ENCODE results near the gene SENP1.
A peak's percentile ranks its signal among the peaks of the same experiment; 100 is the strongest.

Gene SENP1

GRCh38 chr12:48070033-48070432 is 35.8 kb downstream of the SENP1 start:
- Histone ChIP-seq H3K4me3 (ENCODE audit: control insufficient read depth in 1 of 7, extremely low read depth in 1 of 7, insufficient read depth in 4 of 7, low read depth in 2 of 7, low read length in 6 of 7) (no peak overlapping the region), H3K4me1 (ENCODE audit: control extremely low read depth in 1 of 4, control insufficient read depth in 4 of 4, insufficient read depth in 4 of 4, low read length in 3 of 4) (peaks cover 0 to 3% (median 0%) of the 10 kb centered on the region in 4 experiments), H3K27ac (ENCODE audit: insufficient read depth in 1 of 2, low read depth in 1 of 2, low read length in 2 of 2, poor library complexity in 1 of 2, severe bottlenecking in 2 of 2) (no peak overlapping the region), H3K36me3 (ENCODE audit: control insufficient read depth in 4 of 4, insufficient read depth in 4 of 4, low read length in 3 of 4) (peaks cover 18 to 75% (median 42%) of the 10 kb centered on the region in 4 experiments), H3K27me3 (replicated peaks in 2 of 5; ENCODE audit: control insufficient read depth in 4 of 5, insufficient read depth in 5 of 5, low read length in 4 of 5) (no peaks in the 10 kb centered on the region), H3K9me3 (ENCODE audit: control extremely low read depth in 1 of 5, control insufficient read depth in 4 of 5, insufficient read depth in 2 of 5, low read depth in 1 of 5, low read length in 4 of 5) (no peaks in the 10 kb centered on the region)
- no CpG with 5 or more reads among the region's 1 CpG for WGBS (ENCODE audit: insufficient coverage)
- CTCF ChIA-PET, result interaction anchor here (1.1 to 1.5 kb wide), 3 partner anchors 8 to 116 kb away, joined by 3 to 4 read pairs (median 3); no protein-coding TSS in a partner anchor
- POLR2A ChIA-PET, result no interaction called here
- DNase-seq, result no peak

GRCh38 chr12:48069241-48069640 is 36.6 kb downstream of the SENP1 start:
- no peak overlapping the region for H3K4me3 ChIP-seq (ENCODE audit: control insufficient read depth in 1 of 7, extremely low read depth in 1 of 7, insufficient read depth in 4 of 7, low read depth in 2 of 7, low read length in 6 of 7)
- H3K27ac ChIP-seq (ENCODE audit: insufficient read depth in 1 of 2, low read depth in 1 of 2, low read length in 2 of 2, poor library complexity in 1 of 2, severe bottlenecking in 2 of 2), result no peak overlapping the region

DNA sequence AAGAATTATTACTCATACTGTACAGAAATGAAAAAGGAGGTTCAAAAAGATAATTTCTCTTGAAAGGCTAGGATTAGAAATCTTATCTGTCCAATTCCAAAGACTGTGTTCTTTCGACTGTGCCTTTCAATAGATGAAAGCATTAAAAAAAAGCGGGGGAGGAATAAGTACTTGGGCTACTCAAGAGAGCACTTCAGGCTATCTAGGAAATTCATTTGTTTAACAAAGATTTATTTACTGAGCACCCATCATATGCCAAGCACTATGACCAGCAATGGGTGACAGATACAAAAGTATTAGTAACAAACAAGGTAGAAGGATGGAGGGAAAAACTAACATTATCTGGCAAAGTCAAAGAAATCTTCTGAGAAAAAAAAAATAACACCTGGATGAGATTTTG is 37.4 kb downstream of the SENP1 start:
- DNase-seq, result no peak
- Histone ChIP-seq H3K27ac (ENCODE audit: insufficient read depth in 1 of 2, low read depth in 1 of 2, low read length in 2 of 2, poor library complexity in 1 of 2, severe bottlenecking in 2 of 2) (no peak overlapping the region), H3K4me1 (ENCODE audit: control extremely low read depth in 1 of 4, control insufficient read depth in 4 of 4, insufficient read depth in 4 of 4, low read length in 3 of 4) (peaks cover 0 to 3% (median 0%) of the 10 kb centered on the region in 4 experiments), H3K36me3 (ENCODE audit: control insufficient read depth in 4 of 4, insufficient read depth in 4 of 4, low read length in 3 of 4) (peaks cover 15 to 76% (median 46%) of the 10 kb centered on the region in 4 experiments), H3K27me3 (replicated peaks in 2 of 5; ENCODE audit: control insufficient read depth in 4 of 5, insufficient read depth in 5 of 5, low read length in 4 of 5) (no peaks in the 10 kb centered on the region), H3K4me3 (ENCODE audit: control insufficient read depth in 1 of 7, extremely low read depth in 1 of 7, insufficient read depth in 4 of 7, low read depth in 2 of 7, low read length in 6 of 7) (no peak overlapping the region), H3K9me3 (ENCODE audit: control extremely low read depth in 1 of 5, control insufficient read depth in 4 of 5, insufficient read depth in 2 of 5, low read depth in 1 of 5, low read length in 4 of 5) (no peaks in the 10 kb centered on the region)
- no CpG with 5 or more reads among the region's 2 CpGs for WGBS (ENCODE audit: insufficient coverage)
- ChIA-PET POLR2A (no interaction called here), CTCF (interaction anchor here (1.0 kb wide), 1 partner anchor 13 kb away, joined by 3 read pairs; no protein-coding TSS in a partner anchor)

More at GRCh38 chr12:48069241-48069640, 36.6 kb downstream of the SENP1 start:
- no peak for DNase-seq
- Histone ChIP-seq H3K27me3 (replicated peaks in 2 of 5; ENCODE audit: control insufficient read depth in 4 of 5, insufficient read depth in 5 of 5, low read length in 4 of 5) (no peaks in the 10 kb centered on the region), H3K36me3 (ENCODE audit: control insufficient read depth in 4 of 4, insufficient read depth in 4 of 4, low read length in 3 of 4) (peaks cover 14 to 75% (median 44%) of the 10 kb centered on the region in 4 experiments), H3K4me1 (ENCODE audit: control extremely low read depth in 1 of 4, control insufficient read depth in 4 of 4, insufficient read depth in 4 of 4, low read length in 3 of 4) (peaks cover 0 to 3% (median 0%) of the 10 kb centered on the region in 4 experiments), H3K9me3 (ENCODE audit: control extremely low read depth in 1 of 5, control insufficient read depth in 4 of 5, insufficient read depth in 2 of 5, low read depth in 1 of 5, low read length in 4 of 5) (no peaks in the 10 kb centered on the region)
- CTCF ChIA-PET, result interaction anchor here (1.0 to 1.1 kb wide), 3 partner anchors 9 to 117 kb away, joined by 3 to 4 read pairs (median 3); no protein-coding TSS in a partner anchor
- POLR2A ChIA-PET, result no interaction called here
- WGBS (ENCODE audit: insufficient coverage), result no CpG with 5 or more reads among the region's 1 CpG

GRCh38 chr12:48067250-48067938 is 38.5 kb downstream of the SENP1 start:
- H3K4me1 ChIP-seq (ENCODE audit: control extremely low read depth in 1 of 4, control insufficient read depth in 4 of 4, insufficient read depth in 4 of 4, low read length in 3 of 4), result peaks cover 0 to 3% (median 0%) of the 10 kb centered on the region in 4 experiments
- no peaks in the 10 kb centered on the region for H3K9me3 ChIP-seq (ENCODE audit: control extremely low read depth in 1 of 5, control insufficient read depth in 4 of 5, insufficient read depth in 2 of 5, low read depth in 1 of 5, low read length in 4 of 5)
- H3K4me3 ChIP-seq (ENCODE audit: control insufficient read depth in 1 of 7, extremely low read depth in 1 of 7, insufficient read depth in 4 of 7, low read depth in 2 of 7, low read length in 6 of 7), result no peak overlapping the region
- peak; percentile 25 to 65 (median 52) for DNase-seq
- ChIA-PET POLR2A (interaction anchor here (1.0 kb wide), 1 partner anchor 30 kb away, joined by 3 read pairs; no protein-coding TSS in a partner anchor), CTCF (no interaction called here)
- WGBS (ENCODE audit: insufficient coverage), result 98% methylated on average over 4 of the region's 4 CpGs
- no peaks in the 10 kb centered on the region for H3K27me3 ChIP-seq (replicated peaks in 2 of 5; ENCODE audit: control insufficient read depth in 4 of 5, insufficient read depth in 5 of 5, low read length in 4 of 5)
- H3K27ac ChIP-seq (ENCODE audit: insufficient read depth in 1 of 2, low read depth in 1 of 2, low read length in 2 of 2, poor library complexity in 1 of 2, severe bottlenecking in 2 of 2), result no peak overlapping the region
- peaks cover 16 to 76% (median 44%) of the 10 kb centered on the region in 4 experiments for H3K36me3 ChIP-seq (ENCODE audit: control insufficient read depth in 4 of 4, insufficient read depth in 4 of 4, low read length in 3 of 4)

- Histone ChIP-seq H3K9me3 (ENCODE audit: control extremely low read depth in 1 of 5, control insufficient read depth in 4 of 5, insufficient read depth in 2 of 5, low read depth in 1 of 5, low read length in 4 of 5) (no peaks in the 10 kb centered on the region), H3K4me3 (ENCODE audit: control insufficient read depth in 1 of 7, extremely low read depth in 1 of 7, insufficient read depth in 4 of 7, low read depth in 2 of 7, low read length in 6 of 7) (no peak overlapping the region), H3K27ac (ENCODE audit: insufficient read depth in 1 of 2, low read depth in 1 of 2, low read length in 2 of 2, poor library complexity in 1 of 2, severe bottlenecking in 2 of 2) (no peak overlapping the region), H3K4me1 (ENCODE audit: control extremely low read depth in 1 of 4, control insufficient read depth in 4 of 4, insufficient read depth in 4 of 4, low read length in 3 of 4) (peaks cover 0 to 3% (median 0%) of the 10 kb centered on the region in 4 experiments), H3K36me3 (ENCODE audit: control insufficient read depth in 4 of 4, insufficient read depth in 4 of 4, low read length in 3 of 4) (peaks cover 23 to 80% (median 41%) of the 10 kb centered on the region in 4 experiments), H3K27me3 (replicated peaks in 2 of 5; ENCODE audit: control insufficient read depth in 4 of 5, insufficient read depth in 5 of 5, low read length in 4 of 5) (no peaks in the 10 kb centered on the region)
- 95% methylated on average over 3 of the region's 5 CpGs for WGBS (ENCODE audit: insufficient coverage)
- POLR2A ChIA-PET, result no interaction called here
- CTCF ChIA-PET, result no interaction called here
- no peak for DNase-seq
Observed at GRCh38 chr12:48065041-48065440, 40.8 kb downstream of the SENP1 start.

GRCh38 chr12:48063530-48063929 is 42.3 kb downstream of the SENP1 start:
- peaks cover 1 to 13% (median 7%) of the 10 kb centered on the region in 5 experiments for H3K9me3 ChIP-seq (ENCODE audit: control extremely low read depth in 1 of 5, control insufficient read depth in 4 of 5, insufficient read depth in 2 of 5, low read depth in 1 of 5, low read length in 4 of 5)
- peaks cover 0 to 3% (median 0%) of the 10 kb centered on the region in 4 experiments for H3K4me1 ChIP-seq (ENCODE audit: control extremely low read depth in 1 of 4, control insufficient read depth in 4 of 4, insufficient read depth in 4 of 4, low read length in 3 of 4)
- 100% methylated on average over 6 of the region's 6 CpGs for WGBS (ENCODE audit: insufficient coverage)
- peaks cover 32 to 85% (median 49%) of the 10 kb centered on the region in 4 experiments for H3K36me3 ChIP-seq (ENCODE audit: control insufficient read depth in 4 of 4, insufficient read depth in 4 of 4, low read length in 3 of 4)
- no peak overlapping the region for H3K27ac ChIP-seq (ENCODE audit: insufficient read depth in 1 of 2, low read depth in 1 of 2, low read length in 2 of 2, poor library complexity in 1 of 2, severe bottlenecking in 2 of 2)
- no peaks in the 10 kb centered on the region for H3K27me3 ChIP-seq (replicated peaks in 2 of 5; ENCODE audit: control insufficient read depth in 4 of 5, insufficient read depth in 5 of 5, low read length in 4 of 5)
- POLR2A ChIA-PET, result no interaction called here
- CTCF ChIA-PET, result no interaction called here
- no peak overlapping the region for H3K4me3 ChIP-seq (ENCODE audit: control insufficient read depth in 1 of 7, extremely low read depth in 1 of 7, insufficient read depth in 4 of 7, low read depth in 2 of 7, low read length in 6 of 7)
- no peak for DNase-seq
